HEK293T (cell line): ENCODE measurements around the gene GPBP1L1.

Source experiments
- CTCF ChIA-PET: fragments of 350-600 bp; formaldehyde crosslinking; extraction: SDS; loops from one replicate; lab custom pipeline; 2021; ENCODE audit warnings: antibody characterized with exemption, inconsistent platforms; lab: Yijun Ruan, JAX
- POLR2A ChIA-PET: fragments of 350-600 bp; formaldehyde crosslinking; extraction: SDS; loops from one replicate; lab custom pipeline; 2020; ENCODE audit warnings: antibody characterized with exemption, inconsistent platforms; lab: Yijun Ruan, JAX
- DNase-seq: peaks from one replicate; pipeline ENCODE4 v3.0.0; 2012; ENCODE audit warnings: mixed read lengths; ENCODE audit errors: extremely low spot score
- ARNT ChIP-seq: fragments of 450-650 bp; IDR thresholded peaks from 2 replicates; pipeline ENCODE4 v1.6.1; 2017; ENCODE audit warnings: mild to moderate bottlenecking
- BHLHE40 ChIP-seq: fragments of 450-650 bp; IDR thresholded peaks from 2 replicates; pipeline ENCODE4 v1.6.1; 2016; ENCODE audit warnings: mild to moderate bottlenecking, moderate library complexity, borderline replicate concordance
- CTBP1 ChIP-seq: fragments of 450-650 bp; IDR thresholded peaks from 2 replicates; pipeline ENCODE4 v1.6.1; 2016; ENCODE audit warnings: borderline replicate concordance
- ELF4 ChIP-seq: fragments of 450-650 bp; IDR thresholded peaks from 2 replicates; pipeline ENCODE4 v1.6.1; 2017; ENCODE audit warnings: antibody characterized with exemption
- FOXA1 ChIP-seq: fragments of 450-650 bp; IDR thresholded peaks from 2 replicates; pipeline ENCODE4 v1.6.1; 2016; ENCODE audit warnings: mild to moderate bottlenecking
- FOXK2 ChIP-seq: fragments of 450-650 bp; IDR thresholded peaks from 2 replicates; pipeline ENCODE4 v1.6.1; 2016; ENCODE audit warnings: mild to moderate bottlenecking
- FOXM1 ChIP-seq: fragments of 450-650 bp; IDR thresholded peaks from 2 replicates; pipeline ENCODE4 v1.6.1; 2017; ENCODE audit warnings: mild to moderate bottlenecking, borderline replicate concordance
- HDGF ChIP-seq: fragments of 450-650 bp; IDR thresholded peaks from 2 replicates; pipeline ENCODE4 v1.6.1; 2017; ENCODE audit warnings: antibody characterized with exemption, borderline replicate concordance
- L3MBTL2 ChIP-seq: fragments of 450-650 bp; conservative IDR thresholded peaks from 2 replicates; pipeline ENCODE4 v1.6.1; 2016; ENCODE audit warnings: mild to moderate bottlenecking
- LEF1 ChIP-seq: fragments of 450-650 bp; IDR thresholded peaks from 2 replicates; pipeline ENCODE4 v1.6.1; 2017; ENCODE audit warnings: mild to moderate bottlenecking, borderline replicate concordance
- NFRKB ChIP-seq: fragments of 450-650 bp; IDR thresholded peaks from 2 replicates; pipeline ENCODE4 v1.6.1; 2016; ENCODE audit warnings: mild to moderate bottlenecking, moderate library complexity
- SP1 ChIP-seq: fragments of 450-650 bp; IDR thresholded peaks from 2 replicates; pipeline ENCODE4 v1.6.1; 2017
- SUZ12 ChIP-seq: fragments of 450-650 bp; IDR thresholded peaks from 2 replicates; pipeline ENCODE4 v1.6.1; 2016; ENCODE audit warnings: mild to moderate bottlenecking
- TARDBP ChIP-seq: fragments of 450-650 bp; IDR thresholded peaks from 2 replicates; pipeline ENCODE4 v1.6.1; 2016
- ZNF384 ChIP-seq: fragments of 450-650 bp; IDR thresholded peaks from 2 replicates; pipeline ENCODE4 v1.6.1; 2016
- TF ChIP-seq, protein P1 (sequence below): fragments of 450-650 bp; IDR thresholded peaks from 2 replicates; pipeline ENCODE4 v1.6.1; 2016

The GPBP1L1 gene

GRCh38 chr1:45674478-45674877, 11.9 kb downstream of the GPBP1L1 start:
- no peak for DNase-seq
- POLR2A ChIA-PET: interaction anchor here (1.0 to 1.1 kb wide), 2 partner anchors 10 to 12 kb away, joined by 3 read pairs; partner anchors contain the start of gene GPBP1L1
- CTCF ChIA-PET: no interaction called here
- TF ChIP-seq BHLHE40: no peak
- TF ChIP-seq FOXA1: no peak
- TF ChIP-seq CTBP1: no peak
- no peak for TF ChIP-seq HDGF
- no peak for TF ChIP-seq NFRKB
- no peak for TF ChIP-seq SUZ12

DNA sequence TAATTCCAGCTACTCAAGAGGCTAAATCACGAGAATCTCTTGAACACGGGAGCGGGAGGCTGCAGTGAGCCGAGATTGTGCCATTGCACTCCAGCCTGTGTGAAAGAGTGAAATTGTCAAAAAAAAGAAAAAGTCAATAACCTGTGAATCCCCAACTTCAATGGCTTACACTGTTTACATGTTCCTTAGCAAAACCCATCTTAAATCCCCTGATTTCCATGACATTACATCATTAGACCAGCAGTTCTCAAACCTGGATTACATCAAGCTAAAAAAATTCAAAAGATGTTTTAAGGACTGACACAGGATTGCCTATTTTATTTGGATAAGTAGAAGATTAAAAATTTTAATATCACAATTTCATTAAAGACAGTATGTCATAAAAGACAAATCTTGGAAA, 12.4 kb downstream of the GPBP1L1 start:
- ChIA-PET CTCF (no interaction called here), POLR2A (interaction anchor here (1.0 to 2.8 kb wide), 3 partner anchors 9 to 12 kb away, joined by 3 to 13 read pairs (median 3); partner anchors contain the start of gene GPBP1L1)
- no peak for TF ChIP-seq BHLHE40
- TF ChIP-seq SP1: no peak
- no peak for TF ChIP-seq ARNT
- no peak for TF ChIP-seq FOXA1
- TF ChIP-seq FOXM1: no peak
- TF ChIP-seq, protein P1, sequence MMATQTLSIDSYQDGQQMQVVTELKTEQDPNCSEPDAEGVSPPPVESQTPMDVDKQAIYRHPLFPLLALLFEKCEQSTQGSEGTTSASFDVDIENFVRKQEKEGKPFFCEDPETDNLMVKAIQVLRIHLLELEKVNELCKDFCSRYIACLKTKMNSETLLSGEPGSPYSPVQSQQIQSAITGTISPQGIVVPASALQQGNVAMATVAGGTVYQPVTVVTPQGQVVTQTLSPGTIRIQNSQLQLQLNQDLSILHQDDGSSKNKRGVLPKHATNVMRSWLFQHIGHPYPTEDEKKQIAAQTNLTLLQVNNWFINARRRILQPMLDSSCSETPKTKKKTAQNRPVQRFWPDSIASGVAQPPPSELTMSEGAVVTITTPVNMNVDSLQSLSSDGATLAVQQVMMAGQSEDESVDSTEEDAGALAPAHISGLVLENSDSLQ: no peak
- TF ChIP-seq FOXK2: no peak
- TF ChIP-seq HDGF: no peak
- TF ChIP-seq SUZ12: no peak
- TF ChIP-seq ELF4: no peak
- no peak for TF ChIP-seq CTBP1
- no peak for TF ChIP-seq L3MBTL2
- no peak for TF ChIP-seq LEF1
- no peak for DNase-seq

DNA sequence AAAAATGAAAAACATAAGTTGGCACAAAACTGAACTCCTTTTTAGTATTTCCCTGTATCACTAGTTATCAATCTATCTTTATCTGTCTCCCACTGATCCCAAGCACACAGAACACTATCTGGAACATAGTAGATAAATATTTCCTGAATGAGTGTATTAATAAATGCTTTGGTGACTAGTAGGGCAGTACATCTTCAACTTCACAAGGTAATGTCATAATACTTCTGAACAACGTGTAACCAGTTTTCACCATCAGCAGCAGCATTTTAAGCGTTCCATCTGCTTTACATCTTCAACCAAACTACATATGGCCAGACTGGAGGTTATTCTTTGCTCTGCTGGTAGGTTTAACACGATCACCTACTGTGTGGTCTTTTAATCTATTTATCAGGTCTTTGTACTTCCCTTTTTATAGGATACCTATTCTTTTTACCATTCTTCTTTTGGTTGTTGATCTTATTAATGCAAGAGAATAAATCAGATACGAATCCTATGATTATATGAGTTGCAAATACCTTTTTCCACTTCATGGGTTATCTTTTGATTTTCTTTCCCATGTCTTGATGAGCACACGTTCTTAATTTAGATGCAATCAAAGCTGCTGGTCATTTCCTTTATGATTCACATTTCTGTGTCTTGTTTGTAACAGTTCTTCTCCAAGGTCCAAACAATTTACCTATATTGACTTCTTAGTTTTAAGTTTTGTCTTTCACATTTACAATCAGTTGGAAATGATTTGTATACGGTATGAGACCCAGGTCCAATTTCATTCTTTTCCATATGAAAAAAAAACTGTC, 16.3 kb downstream of the GPBP1L1 start:
- no peak for DNase-seq
- ChIA-PET POLR2A (interaction anchor here (1.0 kb wide), 1 partner anchor 85 kb away, joined by 3 read pairs; no protein-coding TSS in a partner anchor), CTCF (no interaction called here)
- TF ChIP-seq SUZ12 (no peak), CTBP1 (no peak), FOXM1 (no peak), FOXK2 (no peak), FOXA1 (no peak), ARNT (no peak), NFRKB (no peak)

GRCh38 chr1:45669379-45669778, 17.0 kb downstream of the GPBP1L1 start:
- POLR2A ChIA-PET: interaction anchor here (1.0 kb wide), 1 partner anchor 84 kb away, joined by 3 read pairs; no protein-coding TSS in a partner anchor
- TF ChIP-seq L3MBTL2 (no peak), ARNT (no peak), LEF1 (no peak), BHLHE40 (no peak), FOXA1 (no peak), ZNF384 (no peak), HDGF (no peak), SUZ12 (no peak), NFRKB (no peak), SP1 (no peak), TARDBP (no peak), CTBP1 (no peak), ELF4 (no peak), FOXM1 (no peak)
- CTCF ChIA-PET: no interaction called here
- no peak for DNase-seq

- ChIA-PET CTCF (no interaction called here), POLR2A (no interaction called here)
- no peak for TF ChIP-seq CTBP1
- TF ChIP-seq ELF4: no peak
- TF ChIP-seq FOXM1: no peak
- no peak for TF ChIP-seq TARDBP
- TF ChIP-seq BHLHE40: no peak
- TF ChIP-seq SP1: no peak
- no peak for TF ChIP-seq NFRKB
- no peak for DNase-seq
These were observed 17.8 kb downstream of the GPBP1L1 start for GRCh38 chr1:45668526-45668925.

- POLR2A ChIA-PET: no interaction called here
- CTCF ChIA-PET: no interaction called here
- no peak for TF ChIP-seq FOXK2
- no peak for TF ChIP-seq FOXM1
- TF ChIP-seq LEF1: no peak
- TF ChIP-seq ELF4: no peak
- TF ChIP-seq TARDBP: no peak
- TF ChIP-seq L3MBTL2: no peak
- no peak for TF ChIP-seq HDGF
- TF ChIP-seq ARNT: no peak
- TF ChIP-seq FOXA1: no peak
- TF ChIP-seq NFRKB: no peak
- no peak for TF ChIP-seq ZNF384
- no peak for TF ChIP-seq BHLHE40
- no peak for TF ChIP-seq SP1
- TF ChIP-seq SUZ12: no peak
- TF ChIP-seq CTBP1: no peak
- no peak for DNase-seq
These were observed 18.8 kb downstream of the GPBP1L1 start for GRCh38 chr1:45667321-45668111.

GRCh38 chr1:45666836-45667235, 19.5 kb downstream of the GPBP1L1 start:
- POLR2A ChIA-PET: no interaction called here
- CTCF ChIA-PET: interaction anchor here (0.6 kb wide), 1 partner anchor 707 kb away, joined by 3 read pairs; no protein-coding TSS in a partner anchor

More at GRCh38 chr1:45666836-45667235, 19.5 kb downstream of the GPBP1L1 start:
- no peak for DNase-seq
- TF ChIP-seq TARDBP: no peak
